GM19397 (cell line): ENCODE data around the gene RELT.

Experiments
- ATAC-seq: cut with Tn5 transposase; IDR thresholded peaks from one replicate; pipeline ENCODE4 v1.9.1; 2021; ENCODE audit warnings: mild to moderate bottlenecking, moderate library complexity; ENCODE audit not compliant: unreplicated experiment

Gene RELT

DNA sequence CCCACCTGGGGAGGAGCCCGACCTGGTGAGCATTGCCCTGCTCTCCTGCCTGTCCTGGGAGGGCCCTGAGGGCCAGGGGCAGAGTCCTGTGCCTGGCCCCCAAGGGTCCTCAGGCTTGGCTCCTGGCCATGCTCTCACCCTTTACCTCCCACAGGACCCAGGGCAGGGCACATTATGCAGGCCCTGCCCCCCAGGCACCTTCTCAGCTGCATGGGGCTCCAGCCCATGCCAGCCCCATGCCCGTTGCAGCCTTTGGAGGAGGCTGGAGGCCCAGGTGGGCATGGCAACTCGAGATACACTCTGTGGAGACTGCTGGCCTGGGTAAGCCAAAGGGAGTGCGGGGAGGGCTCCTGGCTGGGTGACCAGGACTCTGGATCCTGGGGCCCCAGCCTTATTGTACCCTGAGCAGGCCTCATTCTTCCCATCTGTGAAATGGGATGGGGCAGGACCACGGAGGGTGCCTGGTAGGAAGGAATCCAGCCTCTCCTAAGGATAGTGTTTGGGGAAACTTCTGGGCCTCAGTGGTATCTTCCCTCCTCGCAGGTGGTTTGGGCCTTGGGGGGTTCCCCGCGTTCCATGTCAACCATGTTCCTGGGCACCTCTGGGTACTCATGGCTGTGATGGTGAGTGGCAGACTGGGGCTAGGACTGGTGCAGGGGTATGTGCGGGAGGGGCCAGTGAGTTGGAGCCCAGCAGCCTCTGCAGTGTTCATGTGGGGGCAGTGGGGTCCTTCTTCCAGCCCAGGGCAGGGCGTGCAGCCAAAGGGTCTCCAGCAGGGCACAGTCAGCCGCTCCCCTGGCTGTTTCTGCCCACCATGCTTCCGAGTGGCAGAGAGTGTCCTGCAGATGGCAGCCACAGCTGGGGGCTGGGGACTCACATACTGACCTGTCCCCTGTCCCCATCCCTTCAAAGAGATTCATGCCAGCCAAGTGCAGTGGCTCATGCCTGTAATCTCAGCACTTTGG, 14.7 kb downstream of the RELT start:
- no peak for ATAC-seq

DNA sequence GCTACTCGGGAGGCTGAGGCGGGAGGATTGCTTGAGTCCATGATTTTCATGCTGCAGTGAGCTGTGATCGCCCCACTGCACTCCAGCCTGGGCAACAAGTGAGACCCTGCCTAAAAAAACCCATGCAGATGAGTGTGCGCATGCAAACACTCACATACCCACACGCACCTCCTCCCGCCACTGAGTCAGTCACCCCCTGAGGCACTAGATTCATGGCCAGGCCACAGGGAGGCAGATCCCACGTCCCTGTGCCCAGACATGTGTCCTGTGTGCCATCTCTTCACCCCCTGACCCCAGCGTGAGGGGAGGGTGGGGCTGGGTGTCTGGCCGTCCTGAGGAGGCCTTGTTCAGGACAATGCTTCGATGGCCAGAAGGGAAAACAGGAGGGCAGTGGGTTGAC, 15.5 kb downstream of the RELT start:
- ATAC-seq = no peak

DNA sequence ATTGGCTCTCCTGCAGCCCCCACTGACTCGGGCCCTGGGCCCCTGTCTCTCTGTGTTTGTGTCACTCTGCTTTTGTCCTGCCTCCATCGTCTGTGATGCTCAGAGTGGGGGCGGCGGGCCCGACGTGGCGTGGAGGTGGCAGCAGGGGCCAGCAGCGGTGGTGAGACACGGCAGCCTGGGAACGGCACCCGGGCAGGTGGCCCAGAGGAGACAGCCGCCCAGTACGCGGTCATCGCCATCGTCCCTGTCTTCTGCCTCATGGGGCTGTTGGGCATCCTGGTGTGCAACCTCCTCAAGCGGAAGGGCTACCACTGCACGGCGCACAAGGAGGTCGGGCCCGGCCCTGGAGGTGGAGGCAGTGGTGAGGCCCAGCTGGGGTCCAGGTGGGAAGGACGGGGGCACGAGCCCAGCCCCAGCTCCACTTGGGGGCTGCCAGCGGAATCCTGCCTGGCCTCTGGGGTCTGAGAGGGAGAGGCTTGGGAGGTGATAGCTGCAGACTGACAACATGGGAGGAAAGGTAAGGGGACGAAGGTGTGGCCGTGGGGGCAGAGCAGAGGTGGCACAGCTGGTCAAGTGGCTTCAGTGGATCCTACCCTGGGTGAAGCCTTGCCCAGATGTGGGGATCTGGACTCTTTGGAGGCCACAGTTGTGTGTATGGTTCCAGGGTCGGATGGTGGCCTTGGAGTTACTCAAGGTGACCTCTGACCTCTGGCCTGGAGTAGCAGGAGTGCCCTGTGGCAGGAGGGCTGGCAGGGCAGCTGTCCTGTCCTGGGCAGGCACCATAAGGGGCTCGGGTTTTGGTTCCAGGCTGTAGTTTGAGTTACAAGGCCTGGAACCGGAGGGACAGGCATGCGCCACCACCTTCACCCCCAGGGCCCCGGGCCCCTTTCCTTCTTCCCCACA, 16.2 kb downstream of the RELT start:
- no peak for ATAC-seq

DNA sequence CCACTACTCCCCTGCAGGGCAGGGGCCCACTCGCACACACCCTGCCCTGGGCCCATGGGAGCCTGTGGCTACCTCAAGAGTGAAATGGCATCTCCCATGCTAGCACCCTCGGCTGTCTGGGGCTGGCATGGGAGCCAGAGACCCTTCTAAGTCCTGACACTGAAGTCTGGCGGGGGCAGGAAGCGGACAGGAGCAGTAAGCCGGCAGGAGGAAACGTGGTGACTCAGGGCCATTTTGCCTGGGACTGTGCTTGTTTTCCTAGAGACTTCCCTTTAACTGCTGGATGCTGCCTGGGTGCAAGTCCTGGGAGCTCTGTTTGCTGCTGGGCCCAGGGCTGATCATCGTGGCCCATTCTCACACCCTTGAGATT, 16.8 kb downstream of the RELT start:
- ATAC-seq = no peak

DNA sequence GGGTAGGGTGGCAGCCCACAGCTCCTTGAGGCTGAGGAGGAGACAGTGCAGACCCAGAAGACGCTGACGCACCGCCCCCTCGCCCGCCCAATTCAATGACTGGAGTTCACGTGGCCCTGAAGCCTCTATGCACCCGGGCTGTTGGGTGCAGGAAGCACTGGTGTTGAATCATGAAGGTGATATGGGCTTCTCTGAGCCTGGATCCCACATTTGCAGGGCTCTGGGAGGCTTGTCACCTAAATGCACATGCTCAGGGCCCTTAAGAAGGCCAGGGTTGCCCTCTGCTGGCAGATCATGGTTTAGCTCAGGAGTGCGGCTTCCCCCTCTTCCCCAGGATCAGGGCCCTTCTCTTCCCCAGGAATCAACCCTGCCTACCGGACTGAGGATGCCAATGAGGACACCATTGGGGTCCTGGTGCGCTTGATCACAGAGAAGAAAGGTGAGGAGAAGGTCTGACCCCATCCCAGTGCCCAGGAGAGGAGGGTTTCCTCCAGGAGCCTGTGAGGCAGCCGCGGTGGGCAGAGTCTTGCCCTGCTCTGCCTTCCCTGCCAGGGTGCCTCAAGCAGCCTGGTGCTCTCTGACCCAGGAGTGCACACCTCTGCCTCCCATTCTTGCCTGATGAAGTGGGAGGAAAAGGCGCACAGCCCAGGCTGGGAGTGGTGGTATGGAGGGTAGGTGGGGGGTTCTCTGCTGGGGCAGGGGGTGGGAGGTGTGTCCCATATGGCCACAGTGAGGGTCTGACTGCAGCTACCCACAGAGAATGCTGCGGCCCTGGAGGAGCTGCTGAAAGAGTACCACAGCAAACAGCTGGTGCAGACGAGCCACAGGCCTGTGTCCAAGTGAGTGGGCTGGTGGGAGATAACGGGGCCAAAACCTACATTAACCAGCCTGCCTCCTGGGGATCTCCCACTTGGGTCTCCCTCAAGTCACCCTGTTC, 17.5 kb downstream of the RELT start:
- no peak for ATAC-seq

DNA sequence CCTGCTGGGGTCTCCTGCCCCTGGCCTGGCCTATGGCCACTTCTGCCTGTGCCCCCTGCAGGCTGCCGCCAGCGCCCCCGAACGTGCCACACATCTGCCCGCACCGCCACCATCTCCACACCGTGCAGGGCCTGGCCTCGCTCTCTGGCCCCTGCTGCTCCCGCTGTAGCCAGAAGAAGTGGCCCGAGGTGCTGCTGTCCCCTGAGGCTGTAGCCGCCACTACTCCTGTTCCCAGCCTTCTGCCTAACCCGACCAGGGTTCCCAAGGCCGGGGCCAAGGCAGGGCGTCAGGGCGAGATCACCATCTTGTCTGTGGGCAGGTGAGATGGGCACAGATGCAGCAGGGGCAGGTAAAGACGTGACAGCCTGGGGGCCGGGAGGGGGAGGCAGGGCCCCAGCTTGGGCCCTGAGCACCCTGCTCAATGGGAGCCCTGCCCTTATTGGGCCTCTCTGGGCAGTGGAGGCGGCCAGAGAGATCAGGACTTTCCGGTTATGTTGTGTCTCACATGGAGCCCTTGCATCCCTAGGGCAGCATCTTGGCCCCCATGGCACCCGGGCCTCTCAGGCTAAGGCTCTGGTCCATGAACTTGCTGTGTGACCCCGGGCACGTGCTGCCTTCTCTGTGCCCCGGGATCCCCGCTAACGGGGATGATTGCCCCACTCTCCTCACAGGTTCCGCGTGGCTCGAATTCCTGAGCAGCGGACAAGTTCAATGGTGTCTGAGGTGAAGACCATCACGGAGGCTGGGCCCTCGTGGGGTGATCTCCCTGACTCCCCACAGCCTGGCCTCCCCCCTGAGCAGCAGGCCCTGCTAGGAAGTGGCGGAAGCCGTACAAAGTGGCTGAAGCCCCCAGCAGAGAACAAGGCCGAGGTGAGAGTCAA, 18.5 kb downstream of the RELT start:
- ATAC-seq = no peak

DNA sequence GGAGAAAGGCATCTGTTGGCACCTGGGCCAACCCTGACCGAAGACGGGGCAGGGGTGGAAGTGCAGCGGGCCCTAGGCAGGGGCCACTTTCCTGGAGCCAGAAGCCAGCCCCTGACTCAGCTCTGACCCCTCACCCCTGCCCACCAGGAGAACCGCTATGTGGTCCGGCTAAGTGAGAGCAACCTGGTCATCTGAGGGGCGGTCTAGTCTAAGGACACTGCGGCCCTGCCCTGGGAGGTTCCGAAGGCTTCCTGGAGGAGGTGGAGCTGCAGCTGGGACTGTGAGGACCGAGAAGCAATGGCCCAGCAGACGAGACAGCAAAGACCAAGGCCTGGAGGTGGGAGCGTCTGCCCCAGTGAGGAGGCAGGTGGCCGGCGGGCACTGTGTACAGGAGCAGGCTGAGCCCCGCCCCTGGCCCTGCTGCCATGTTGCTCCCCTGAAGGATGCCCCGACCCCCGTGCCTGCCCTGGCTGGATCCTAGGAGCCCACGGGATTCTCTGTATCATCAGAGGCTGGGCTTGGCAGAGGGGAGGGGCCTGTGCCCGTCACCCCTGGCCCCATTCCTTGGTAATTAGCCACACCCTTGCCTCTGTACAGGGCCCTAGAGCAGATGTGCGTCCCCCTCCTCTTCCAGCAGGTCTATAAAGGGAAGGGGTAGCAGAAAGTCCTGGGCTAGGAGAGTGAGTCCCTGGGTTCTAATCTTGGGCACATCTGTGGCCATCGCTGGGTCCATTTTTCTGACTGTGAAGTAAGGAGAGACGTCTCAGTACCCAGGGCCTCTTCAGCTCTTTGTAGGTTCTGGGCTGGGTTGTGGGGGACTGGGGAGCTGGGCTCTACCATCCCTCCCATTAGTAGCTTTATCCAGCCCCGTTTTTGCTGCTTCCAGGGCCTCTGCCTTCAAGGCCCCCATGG, 19.4 kb downstream of the RELT start:
- no peak for ATAC-seq

DNA sequence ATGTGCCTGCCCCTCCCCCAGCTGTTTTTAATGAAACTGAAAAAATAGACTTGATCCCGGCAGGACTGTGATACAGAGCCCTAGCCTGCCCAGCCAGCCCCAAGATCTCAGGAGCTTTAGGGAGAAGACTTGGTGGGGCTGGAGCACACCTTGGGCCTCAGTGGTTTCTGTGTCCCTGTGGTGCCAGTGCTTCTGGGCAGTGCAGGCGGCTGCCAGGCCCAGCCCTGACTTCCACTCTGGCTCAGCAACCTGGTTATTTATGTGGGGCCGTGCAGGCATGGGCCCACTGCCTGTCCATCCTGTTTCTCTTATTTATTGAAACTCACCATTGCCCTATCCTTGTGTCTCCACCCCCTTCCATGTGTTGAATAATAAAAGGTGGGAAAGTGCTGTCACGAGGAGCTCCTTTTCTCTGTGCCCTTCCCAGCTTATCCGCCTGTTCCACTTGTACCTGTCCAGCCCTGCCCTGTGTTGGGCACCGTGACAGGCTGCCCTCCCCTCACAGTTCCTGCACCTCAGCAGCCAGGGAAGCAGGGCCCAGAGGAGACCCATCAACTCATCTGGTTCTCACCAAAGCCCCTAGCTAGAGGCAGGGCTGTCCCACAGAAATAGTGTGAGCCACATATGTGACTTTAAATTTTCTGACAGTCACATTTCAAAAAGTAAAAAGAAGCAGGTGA, 20.2 kb downstream of the RELT start:
- ATAC-seq = no peak

DNA sequence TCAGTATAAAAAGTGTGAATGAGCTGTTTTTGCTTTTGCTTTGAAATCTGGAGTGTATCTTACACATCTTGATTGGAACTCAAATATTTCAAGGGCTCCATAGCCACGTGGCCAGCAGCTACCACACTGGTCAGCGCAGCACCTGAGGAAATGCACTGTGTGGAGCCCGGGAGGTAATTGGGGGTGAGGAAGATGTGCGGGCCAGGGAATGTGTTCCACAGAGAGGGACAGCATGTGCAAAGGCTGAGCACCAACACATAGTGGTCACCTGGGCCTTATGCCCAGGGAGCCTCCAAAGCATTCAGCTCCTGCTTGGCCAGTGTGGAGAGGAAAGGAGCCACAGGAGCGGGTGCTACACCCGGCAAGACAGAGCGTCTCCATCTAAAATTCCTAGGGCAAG, 20.8 kb downstream of the RELT start:
- no peak for ATAC-seq

DNA sequence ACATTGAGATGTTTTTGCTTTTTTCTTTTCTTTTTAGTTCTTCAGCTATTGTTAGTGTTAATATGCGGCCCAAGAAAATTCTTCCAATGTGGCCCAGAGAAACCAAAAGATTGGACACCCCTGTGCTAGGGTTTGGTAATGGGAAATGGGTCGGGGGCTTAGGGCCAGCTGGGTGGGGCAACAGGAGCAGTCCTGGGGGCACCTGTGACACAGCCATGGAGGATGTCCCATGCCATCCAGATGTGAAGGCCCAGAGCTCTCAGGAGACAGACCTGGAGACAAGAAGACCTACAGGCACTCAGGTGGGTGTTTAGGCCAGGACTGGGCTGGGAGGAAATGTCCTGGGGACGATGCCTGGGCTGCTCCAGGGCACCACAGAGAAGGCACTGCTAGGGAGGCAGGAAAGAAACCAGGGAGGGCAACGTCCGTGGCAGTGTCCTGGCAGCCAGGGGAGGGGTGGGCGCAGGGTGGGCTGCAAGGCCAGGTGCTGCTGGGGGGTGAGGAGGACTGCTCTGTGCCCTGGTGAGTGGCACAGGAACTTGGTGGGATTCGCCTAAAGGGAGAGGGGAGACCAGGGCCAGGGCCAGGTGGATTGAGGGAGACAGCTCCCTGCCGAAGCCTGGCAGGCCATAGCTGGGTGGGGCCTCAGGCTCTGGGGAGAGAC, 21.4 kb downstream of the RELT start:
- no peak for ATAC-seq

DNA sequence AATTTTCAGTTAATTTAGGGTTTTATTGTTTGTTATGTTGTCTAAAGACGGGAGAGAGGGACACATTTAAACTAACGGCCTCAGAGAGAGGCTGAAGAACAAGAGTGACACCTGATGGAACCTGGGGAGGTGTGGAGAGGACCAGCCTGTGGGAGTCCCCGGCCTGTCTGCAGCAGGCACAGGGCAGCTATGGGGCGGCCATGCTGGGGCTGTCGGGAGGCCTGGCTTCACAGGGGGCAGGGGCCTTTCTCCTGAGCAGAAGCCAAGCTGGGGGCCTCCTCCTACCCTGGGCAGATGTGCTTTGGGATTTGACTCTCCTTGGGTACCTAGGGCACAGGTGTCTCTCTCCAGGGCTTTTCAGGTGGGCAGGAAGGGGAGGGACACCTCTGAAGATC, 21.9 kb downstream of the RELT start:
- no peak for ATAC-seq

DNA sequence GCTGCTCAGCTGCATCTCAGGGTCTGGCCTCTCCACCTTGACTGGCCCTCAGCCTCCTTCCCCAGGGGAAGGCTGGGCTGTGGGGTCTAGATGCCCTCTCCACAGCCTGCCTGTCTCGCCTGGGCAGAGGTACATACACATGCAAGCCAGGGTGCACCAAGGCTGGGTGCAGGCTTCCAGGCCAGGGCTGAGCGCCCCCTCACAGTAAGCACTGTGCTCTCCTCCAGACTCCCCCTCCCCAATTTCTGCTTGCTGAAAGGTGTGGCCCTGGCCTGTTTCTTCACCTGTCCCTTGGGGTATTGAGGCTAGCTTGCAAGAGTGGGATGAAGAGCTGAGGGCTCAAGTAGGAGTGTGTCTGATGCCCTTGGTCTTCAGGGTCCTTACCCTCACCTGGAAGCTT, 22.5 kb downstream of the RELT start:
- no peak for ATAC-seq

DNA sequence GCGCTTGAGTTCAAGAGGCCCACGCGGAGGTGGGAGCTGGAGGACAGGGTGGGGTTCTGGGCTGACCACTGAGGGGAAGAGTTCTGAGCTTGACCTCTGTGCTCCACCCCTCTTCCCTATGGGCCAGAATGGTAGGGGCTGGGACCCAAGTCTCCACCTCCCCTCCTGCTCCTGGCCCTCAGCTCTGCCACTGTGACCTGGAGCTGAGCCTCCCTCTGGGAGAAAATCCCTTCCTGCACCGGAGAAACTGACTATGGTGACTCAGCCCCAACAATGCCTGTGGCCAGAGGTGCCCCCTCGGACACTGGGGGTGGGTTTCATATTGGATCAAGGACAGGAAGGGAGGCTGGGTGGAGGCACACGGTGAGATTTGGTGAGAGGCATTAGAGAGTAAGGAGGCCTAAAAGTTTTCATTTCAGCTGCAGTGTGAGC, 23.0 kb downstream of the RELT start:
- no peak for ATAC-seq

DNA sequence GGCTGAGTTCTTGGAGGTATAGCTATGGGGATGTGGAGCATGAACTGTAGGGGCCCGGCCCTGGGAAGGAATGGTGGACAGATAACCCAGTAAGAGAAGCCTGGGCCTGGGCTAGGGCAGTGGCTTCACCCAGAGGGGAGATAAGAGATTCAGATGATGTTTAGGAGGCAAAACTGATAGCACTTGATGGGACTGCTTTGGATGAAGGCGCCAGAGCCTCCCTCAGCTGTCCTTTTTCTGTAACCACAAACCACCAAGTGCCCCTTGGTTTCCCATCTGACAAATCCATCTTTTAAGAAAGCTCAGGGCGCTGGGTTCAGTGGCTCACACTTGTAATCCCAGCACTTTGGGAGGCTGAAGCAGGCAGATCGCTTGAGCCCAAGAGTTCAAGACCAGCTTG, 23.4 kb downstream of the RELT start:
- ATAC-seq = no peak

DNA sequence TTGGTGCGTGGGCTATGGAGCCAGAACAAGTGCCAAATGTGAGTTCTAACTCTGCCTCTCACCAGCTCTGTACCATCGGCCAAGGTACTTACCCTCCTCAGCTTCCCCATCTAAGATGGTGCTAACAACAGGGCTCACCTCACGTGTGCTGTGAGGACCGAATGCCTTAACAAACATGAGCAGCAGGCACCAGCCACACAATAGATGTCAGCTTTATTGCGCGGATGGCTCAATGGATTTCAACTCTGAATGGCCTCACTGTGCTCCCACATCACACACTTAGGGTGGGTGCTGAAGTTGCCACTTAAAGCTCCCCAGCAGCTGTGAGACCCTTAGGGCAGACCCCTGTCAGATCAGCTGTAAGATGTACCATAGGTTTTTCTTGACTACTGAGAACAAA, 24.1 kb downstream of the RELT start:
- ATAC-seq = no peak

DNA sequence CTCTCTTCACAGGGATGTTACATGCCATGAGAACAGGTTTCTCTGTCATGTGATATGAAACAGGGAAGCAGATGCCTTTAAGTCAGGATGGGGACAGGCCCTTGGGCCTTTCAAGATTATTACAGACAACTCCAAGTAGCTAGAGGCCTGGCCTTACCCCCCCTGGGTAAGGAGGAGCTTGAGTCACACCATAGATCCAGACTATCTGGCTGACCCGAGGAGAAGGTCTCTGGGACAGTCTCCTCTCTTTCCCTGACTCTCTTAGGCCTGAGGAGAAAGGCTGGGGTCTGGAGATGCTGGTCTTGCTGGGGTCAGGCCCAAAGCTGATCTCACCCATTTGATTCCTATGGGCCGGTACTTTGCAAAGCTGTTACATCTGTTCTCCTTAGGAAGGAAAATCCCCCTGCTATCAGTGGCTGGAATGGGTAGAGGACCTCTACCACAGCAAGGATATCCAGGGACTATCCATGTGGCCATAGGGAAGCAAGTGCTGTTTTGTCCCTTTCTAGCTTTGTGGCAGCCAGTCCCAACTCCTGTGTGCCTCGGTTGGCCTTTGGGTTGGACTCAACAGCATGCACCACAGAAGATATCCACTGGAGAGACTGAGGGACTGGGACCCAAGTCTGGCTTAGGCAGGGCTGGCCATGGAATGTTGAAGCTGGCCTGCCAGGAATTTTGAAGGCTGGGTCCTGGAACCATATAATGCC, 25.2 kb downstream of the RELT start:
- no peak for ATAC-seq
